Keratinocyte (primary cell): Measurements from ENCODE around the gene NXPE4. TPM values are rescaled to one million over a fixed set of nuclear protein-coding genes. Genes with fewer than 3 reads are reported as not detected.
"Not testable (repeated sequence)": the region's sequence is repeated elsewhere in the genome, so short reads cannot be mapped to it uniquely, and the experiment has no call there.

Experiments
- DNase-seq: peaks from one replicate; pipeline ENCODE4 v3.0.0-alpha.2; 2011; ENCODE audit warnings: low read depth, missing footprints, low spot score
- FAIRE-seq: peaks from 2 replicates; lab custom pipeline; 2011; peaks lifted over from hg19 to GRCh38; lab: Jason Lieb, UNC
- H2AFZ ChIP-seq: 2 replicates; pipeline ENCODE4 v1.6.0; 2012; ENCODE audit warnings: low read length, control low read depth, inconsistent platforms; ENCODE audit not compliant: control insufficient read depth
- H3K27ac ChIP-seq: 2 replicates; pipeline ENCODE4 v1.5.1; 2011; ENCODE audit warnings: low read length; ENCODE audit not compliant: control insufficient read depth, insufficient read depth
- H3K27me3 ChIP-seq: 3 replicates; pipeline ENCODE4 v1.6.0; 2011; ENCODE audit warnings: low read length; ENCODE audit not compliant: control insufficient read depth, insufficient read depth; ENCODE audit errors: extremely low read depth
- H3K36me3 ChIP-seq, 2 experiments: 2 replicates in 1 of 2; 3 replicates in 1 of 2; pipeline ENCODE4 v1.5.1; 2011; ENCODE audit warnings: low read length in 2 of 2, mild to moderate bottlenecking in 1 of 2; ENCODE audit not compliant: control insufficient read depth in 2 of 2, insufficient read depth in 2 of 2; ENCODE audit errors: extremely low read depth in 1 of 2
- H3K4me1 ChIP-seq: 3 replicates; pipeline ENCODE4 v1.5.1; 2011; ENCODE audit warnings: low read length; ENCODE audit not compliant: control insufficient read depth, insufficient read depth; ENCODE audit errors: extremely low read depth
- H3K4me2 ChIP-seq: 3 replicates; pipeline ENCODE4 v1.6.0; 2011; ENCODE audit warnings: low read depth, low read length; ENCODE audit not compliant: control insufficient read depth, insufficient read depth; ENCODE audit errors: extremely low read depth
- H3K4me3 ChIP-seq, 3 experiments: fragments of 200-600 bp in 1 of 3; sonication (generic) in 1 of 3; 2 replicates in 2 of 3; 3 replicates in 1 of 3; pipeline ENCODE4 v1.5.1; 2011 to 2016; ENCODE audit warnings: low read length in 3 of 3, mild to moderate bottlenecking in 3 of 3, control low read depth in 2 of 3, inconsistent platforms in 1 of 3, low read depth in 1 of 3, mixed read lengths in 1 of 3, mixed run types in 1 of 3, moderate library complexity in 1 of 3; ENCODE audit not compliant: control insufficient read depth in 2 of 3, insufficient read depth in 2 of 3; ENCODE audit errors: extremely low read depth in 1 of 3
- H3K79me2 ChIP-seq: 2 replicates; pipeline ENCODE4 v1.6.0; 2012; ENCODE audit warnings: low read length; ENCODE audit not compliant: control insufficient read depth, insufficient read depth
- H3K9ac ChIP-seq: 3 replicates; pipeline ENCODE4 v1.6.0; 2011; ENCODE audit warnings: low read length; ENCODE audit not compliant: control insufficient read depth, insufficient read depth; ENCODE audit errors: extremely low read depth
- H3K9me1 ChIP-seq: 3 replicates; pipeline ENCODE4 v1.6.0; 2011; ENCODE audit warnings: low read length; ENCODE audit not compliant: control insufficient read depth, insufficient read depth; ENCODE audit errors: extremely low read depth
- H3K9me3 ChIP-seq: 2 replicates; pipeline ENCODE4 v1.5.1; 2012; ENCODE audit warnings: low read depth, low read length; ENCODE audit not compliant: control insufficient read depth
- H4K20me1 ChIP-seq: 3 replicates; pipeline ENCODE4 v1.6.0; 2011; ENCODE audit warnings: low read length; ENCODE audit not compliant: control insufficient read depth, insufficient read depth; ENCODE audit errors: extremely low read depth
- EZH2 ChIP-seq: IDR thresholded peaks from one replicate; pipeline ENCODE4 v1.6.1; 2012; ENCODE audit warnings: inconsistent platforms, mild to moderate bottlenecking, low read length, moderate library complexity
- dilution Hi-C: fragments of 300-500 bp; cut with MboI; formaldehyde crosslinking; loops from one replicate; pipeline ENCODE4 v1.7.0; 2020; ENCODE audit warnings: low sequenced_read_pairs; ENCODE audit not compliant: extremely low pct_ligation_motif_present
- polyA minus RNA-seq, 3 experiments: library from RNA; depleted of rRNA, polyadenylated mRNA; stranded (reverse); fragments of >200 nt; gene quantifications; 1 replicate in 1 of 3; 2 replicates in 1 of 3; 3 replicates in 1 of 3; pipeline ENCODE4 v1.2.3, GENCODE V29; 2011
- polyA plus RNA-seq, 5 experiments: library from polyadenylated mRNA; depleted of rRNA in 3 of 5; stranded (reverse) in 3 of 5; stranded (forward) in 1 of 5; unstranded in 1 of 5; fragments of >200 nt; gene quantifications; 1 replicate in 1 of 5; 2 replicates in 3 of 5; 3 replicates in 1 of 5; pipeline versions ENCODE4 v1.2.1 to v1.2.3, GENCODE V29; 2011 to 2012; ENCODE audit warnings: missing spikeins in 2 of 5, low read depth in 1 of 5, low replicate concordance in 1 of 5
- TF ChIP-seq, protein P1 (sequence below), 3 experiments: IDR thresholded peaks in 1 of 3; conservative IDR thresholded peaks in 1 of 3; optimal IDR thresholded peaks in 1 of 3; 2 replicates in 2 of 3; 3 replicates in 1 of 3; pipeline versions ENCODE3 to v1.5.1; 2011; ENCODE audit warnings: low read length in 3 of 3, mild to moderate bottlenecking in 3 of 3, moderate library complexity in 2 of 3, control low read depth in 1 of 3, inconsistent platforms in 1 of 3; ENCODE audit not compliant: insufficient read depth in 2 of 3; ENCODE audit errors: extremely low read depth in 1 of 3

Gene NXPE4
- polyA plus RNA-seq (not detected in 3 replicates), polyA minus RNA-seq (not detected in 3 replicates)
- polyA plus RNA-seq (2011; ENCODE audit: low read depth), result not detected
- not detected in 2 replicates for polyA plus RNA-seq (2011; cell fraction: cytosol; rRNA removed)
- not detected in 2 replicates for polyA plus RNA-seq (2011; cell fraction: nucleus; rRNA removed)
- not detected in 2 replicates for polyA plus RNA-seq (2012; ENCODE audit: low replicate concordance)
- polyA minus RNA-seq (2011; cell fraction: cytosol; rRNA and poly(A)+ RNA removed), result not detected
- polyA minus RNA-seq (2011; cell fraction: nucleus; rRNA and poly(A)+ RNA removed), result not detected in 2 replicates

- Histone ChIP-seq H3K9me3 (no peaks in the 10 kb centered on the region), H3K4me1 (no peaks in the 10 kb centered on the region), H3K27ac (no peak within 1 kb of the TSS), H2AFZ (no peak within 1 kb of the TSS), H4K20me1 (no peaks in the 10 kb centered on the region), H3K9ac (no peak within 1 kb of the TSS), H3K79me2 (no peaks in the 10 kb centered on the region), H3K36me3 (no peaks in the 10 kb centered on the region), H3K27me3 (no peaks in the 10 kb centered on the region), H3K9me1 (no peaks in the 10 kb centered on the region), H3K4me2 (no peak within 1 kb of the TSS), H3K4me3 (no peak within 1 kb of the TSS)
- TF ChIP-seq, protein P1, sequence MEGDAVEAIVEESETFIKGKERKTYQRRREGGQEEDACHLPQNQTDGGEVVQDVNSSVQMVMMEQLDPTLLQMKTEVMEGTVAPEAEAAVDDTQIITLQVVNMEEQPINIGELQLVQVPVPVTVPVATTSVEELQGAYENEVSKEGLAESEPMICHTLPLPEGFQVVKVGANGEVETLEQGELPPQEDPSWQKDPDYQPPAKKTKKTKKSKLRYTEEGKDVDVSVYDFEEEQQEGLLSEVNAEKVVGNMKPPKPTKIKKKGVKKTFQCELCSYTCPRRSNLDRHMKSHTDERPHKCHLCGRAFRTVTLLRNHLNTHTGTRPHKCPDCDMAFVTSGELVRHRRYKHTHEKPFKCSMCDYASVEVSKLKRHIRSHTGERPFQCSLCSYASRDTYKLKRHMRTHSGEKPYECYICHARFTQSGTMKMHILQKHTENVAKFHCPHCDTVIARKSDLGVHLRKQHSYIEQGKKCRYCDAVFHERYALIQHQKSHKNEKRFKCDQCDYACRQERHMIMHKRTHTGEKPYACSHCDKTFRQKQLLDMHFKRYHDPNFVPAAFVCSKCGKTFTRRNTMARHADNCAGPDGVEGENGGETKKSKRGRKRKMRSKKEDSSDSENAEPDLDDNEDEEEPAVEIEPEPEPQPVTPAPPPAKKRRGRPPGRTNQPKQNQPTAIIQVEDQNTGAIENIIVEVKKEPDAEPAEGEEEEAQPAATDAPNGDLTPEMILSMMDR (optimal IDR thresholded peaks at IDR 0.05 in 1 of 3, IDR thresholded peaks at IDR 0.05 in 1 of 3, conservative IDR thresholded peaks at IDR 0.05 in 1 of 3; ENCODE audit: extremely low read depth in 1 of 3, insufficient read depth in 2 of 3, low read length in 3 of 3), result no peak
- TF ChIP-seq EZH2, result no peak
- DNase-seq (no peak), FAIRE-seq (no peak)
- dilution Hi-C loops, result no loop called here
These were observed at the start of gene NXPE4 for GRCh38 chr11:114595571-114595970. Gene NXPE4, minus strand, starts transcription at chr11:114595786. Its CDS starts 1,027 bp downstream, at chr11:114594759.

DNA sequence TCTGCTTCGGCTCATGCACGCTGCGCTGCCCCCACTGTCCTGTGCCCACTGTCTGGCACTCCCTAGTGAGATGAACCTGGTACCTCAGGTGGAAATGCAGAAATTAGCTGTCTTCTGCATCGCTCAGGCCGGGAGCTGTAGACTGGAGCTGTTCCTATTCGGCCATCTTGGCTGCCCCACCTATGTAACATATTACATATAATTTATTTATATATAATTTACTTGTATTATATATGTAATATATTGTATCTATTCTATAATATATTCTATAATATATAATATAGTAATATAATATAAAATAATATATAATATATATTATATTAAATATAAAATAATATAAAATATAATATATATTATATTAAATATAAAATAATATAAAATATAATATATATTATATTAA lies 43.9 kb upstream of the NXPE4 start:
- H3K4me1 ChIP-seq, dilution Hi-C loops, H3K27me3 ChIP-seq, FAIRE-seq, H3K36me3 ChIP-seq, H3K4me2 ChIP-seq, H3K4me3 ChIP-seq, H4K20me1 ChIP-seq, H3K27ac ChIP-seq, H3K79me2 ChIP-seq, DNase-seq, H3K9me3 ChIP-seq, H3K9ac ChIP-seq, H3K9me1 ChIP-seq, H2AFZ ChIP-seq: not testable (repeated sequence)

DNA sequence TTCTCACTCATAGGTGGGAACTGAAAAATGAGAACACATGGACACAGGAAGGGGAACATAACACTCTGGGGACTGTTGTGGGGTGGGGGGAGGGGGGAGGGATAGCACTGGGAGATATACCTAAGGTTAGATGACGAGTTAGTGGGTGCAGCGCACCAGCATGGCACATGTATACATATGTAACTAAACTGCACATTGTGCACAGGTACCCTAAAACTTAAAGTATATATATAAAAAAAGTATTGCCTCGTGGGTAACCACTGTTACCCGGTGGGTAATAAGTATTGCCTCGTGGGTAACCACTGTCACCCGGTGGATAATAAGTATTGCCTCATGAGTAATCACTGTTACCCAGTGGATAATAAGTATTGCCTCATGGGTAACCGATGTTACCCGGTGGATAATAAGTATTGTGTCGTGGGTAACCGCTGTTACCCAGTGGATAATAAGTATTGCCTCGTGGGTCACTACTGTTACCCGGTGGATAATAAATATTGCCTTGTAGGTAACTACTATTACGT lies 35.9 kb upstream of the NXPE4 start:
- H3K36me3 ChIP-seq, H3K9ac ChIP-seq, H3K9me1 ChIP-seq, H3K4me1 ChIP-seq, H3K79me2 ChIP-seq, H3K4me3 ChIP-seq, H3K27ac ChIP-seq, H3K4me2 ChIP-seq, H2AFZ ChIP-seq, H3K9me3 ChIP-seq, FAIRE-seq, H4K20me1 ChIP-seq, dilution Hi-C loops, DNase-seq, H3K27me3 ChIP-seq: not testable (repeated sequence)
